ENCODE results near the gene TRIM44.
"Not testable (repeated sequence)": the region's sequence is repeated elsewhere in the genome, so short reads cannot be mapped to it uniquely, and the experiment has no call there.

Gene TRIM44

DNA sequence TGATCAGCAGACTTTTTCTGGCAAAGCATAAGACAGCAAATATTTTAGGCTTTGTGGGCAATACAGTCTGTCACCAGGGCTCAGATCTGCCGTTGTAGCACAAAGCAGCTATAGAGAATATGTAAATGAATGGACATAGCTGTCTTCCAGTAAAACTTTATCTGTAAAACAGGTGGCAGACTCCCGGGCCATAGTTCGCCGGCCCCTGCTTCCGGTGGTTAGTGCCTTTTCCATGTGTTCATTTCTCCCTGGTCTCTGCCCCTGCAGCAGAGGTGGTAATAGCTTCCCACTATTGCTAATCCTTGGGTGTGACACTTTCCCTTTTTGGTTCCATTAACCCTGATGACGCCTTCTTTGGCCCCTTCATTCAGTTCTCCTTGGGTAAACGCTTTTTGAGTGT, 187.6 kb downstream of the TRIM44 start:
- no peak for DNase-seq (ENCODE audit: low read depth in 2 of 2, low spot score in 1 of 2)

DNA sequence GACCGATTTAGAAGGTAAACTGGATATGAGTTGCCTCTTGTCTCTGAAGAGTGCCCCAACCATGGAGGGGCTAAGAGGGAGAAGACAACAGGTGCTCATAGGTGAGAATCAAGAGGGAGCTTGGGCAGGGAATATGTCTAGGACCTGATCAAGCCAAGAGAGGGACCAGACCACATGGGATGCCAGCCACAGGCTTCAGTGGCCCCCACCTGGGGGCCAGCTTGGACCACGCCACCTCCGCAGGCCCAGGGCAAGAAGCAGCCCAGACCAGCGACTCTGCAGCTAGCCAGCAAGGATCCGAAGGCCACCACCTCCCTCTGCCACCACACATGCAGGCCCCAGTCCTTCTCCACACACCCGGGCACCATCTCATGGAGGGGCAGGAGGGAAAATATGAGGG, 188.8 kb downstream of the TRIM44 start:
- DNase-seq (ENCODE audit: low read depth in 2 of 2, low spot score in 1 of 2) = no peak

DNA sequence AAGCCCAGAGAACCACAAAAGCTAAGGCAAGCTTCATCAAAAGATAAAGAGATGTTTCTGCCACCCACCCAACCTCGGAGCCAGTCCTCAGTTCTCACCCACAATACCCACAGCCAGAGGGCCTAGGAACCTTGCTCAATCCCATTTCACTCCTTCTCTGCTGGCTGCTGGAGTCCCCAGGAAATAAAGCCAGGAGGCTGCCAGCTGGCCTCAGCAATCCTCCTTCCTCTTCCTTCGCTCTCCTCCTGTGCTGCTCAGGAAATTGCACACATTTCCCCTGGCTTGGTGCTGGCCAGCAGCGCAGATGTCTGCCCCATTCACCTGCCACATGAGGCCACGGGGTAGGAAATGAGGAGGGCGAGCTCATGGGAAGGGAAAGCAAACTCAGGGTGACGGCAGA, 189.5 kb downstream of the TRIM44 start:
- DNase-seq (ENCODE audit: low read depth in 2 of 2, low spot score in 1 of 2) = no peak

DNA sequence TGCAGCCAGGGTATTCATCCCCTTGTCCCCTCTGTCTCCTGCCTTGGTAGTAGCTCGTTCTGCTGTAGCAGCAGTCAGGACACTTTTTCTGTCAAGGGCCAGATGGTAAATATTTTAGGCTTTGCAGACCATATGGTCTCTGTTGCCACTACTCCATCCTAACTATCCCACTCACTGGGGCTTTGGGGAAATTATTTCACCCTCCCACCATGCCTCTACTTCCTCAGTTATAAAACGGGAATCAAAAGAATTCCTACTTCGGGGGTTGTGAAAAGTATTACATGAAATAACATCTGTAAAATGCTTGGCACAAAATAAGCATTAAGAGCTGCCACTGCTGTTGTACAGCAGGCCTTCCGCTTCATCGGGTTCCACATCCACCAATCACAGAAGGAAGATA, 191.4 kb downstream of the TRIM44 start:
- no peak for DNase-seq (ENCODE audit: low read depth in 2 of 2, low spot score in 1 of 2)

DNA sequence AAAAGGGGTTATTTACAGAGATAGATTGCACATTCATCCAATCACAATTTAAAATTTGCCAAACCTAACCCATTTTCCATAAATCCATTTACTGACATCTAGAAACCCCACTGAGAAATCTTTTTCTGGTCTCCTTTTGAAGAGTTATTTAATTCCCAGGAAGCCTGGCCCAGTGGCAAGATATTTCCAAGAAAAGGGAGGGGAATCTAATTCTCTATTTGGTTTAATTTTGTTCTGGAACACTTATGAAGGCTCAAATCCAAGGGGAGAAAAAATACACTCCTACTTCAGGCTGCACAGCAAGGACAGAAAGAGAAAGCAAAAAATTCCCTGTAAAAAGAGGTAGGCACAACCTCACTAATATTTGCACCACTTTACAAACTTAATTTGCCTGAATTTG, 193.1 kb downstream of the TRIM44 start:
- DNase-seq (ENCODE audit: low read depth in 2 of 2, low spot score in 1 of 2) = no peak

DNA sequence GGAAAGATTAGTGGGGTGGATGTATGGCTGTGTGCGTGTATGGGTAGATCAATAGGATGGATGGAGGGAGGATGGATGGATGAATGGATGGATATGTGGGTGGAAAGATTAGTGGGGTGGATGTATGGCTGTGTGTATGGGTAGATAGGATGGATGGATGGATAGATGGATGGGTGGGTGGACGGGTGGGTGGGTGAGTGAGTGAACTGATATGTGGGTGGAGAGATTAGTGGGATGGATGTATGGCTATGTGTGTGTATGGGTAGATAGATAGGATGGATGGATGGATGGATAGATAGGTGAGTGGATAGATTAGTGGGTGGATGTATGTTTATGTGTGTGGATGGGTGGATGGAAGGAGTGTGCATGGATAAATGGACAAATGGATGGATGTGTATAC, 193.7 kb downstream of the TRIM44 start:
- no peak for DNase-seq (ENCODE audit: low read depth in 2 of 2, low spot score in 1 of 2)

DNA sequence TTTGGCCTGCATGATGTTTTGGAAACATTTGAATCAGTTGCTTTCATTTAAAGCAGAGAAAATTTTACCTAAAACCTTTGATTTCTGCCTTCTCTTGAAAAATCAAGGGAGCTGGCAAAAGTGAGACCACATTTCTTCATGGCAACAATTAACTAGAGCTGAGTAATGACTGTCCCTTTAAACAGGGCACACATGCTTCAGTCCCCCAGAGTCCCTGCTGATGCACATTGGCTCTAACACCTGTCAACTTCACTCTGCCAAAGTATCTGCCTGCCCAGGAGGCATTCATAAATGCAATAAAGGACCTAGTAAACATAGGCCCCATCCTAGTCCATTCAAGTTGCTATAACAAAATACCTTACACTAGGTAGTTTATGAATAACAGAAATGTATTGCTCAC, 194.2 kb downstream of the TRIM44 start:
- DNase-seq (ENCODE audit: low read depth in 2 of 2, low spot score in 1 of 2) = no peak

DNA sequence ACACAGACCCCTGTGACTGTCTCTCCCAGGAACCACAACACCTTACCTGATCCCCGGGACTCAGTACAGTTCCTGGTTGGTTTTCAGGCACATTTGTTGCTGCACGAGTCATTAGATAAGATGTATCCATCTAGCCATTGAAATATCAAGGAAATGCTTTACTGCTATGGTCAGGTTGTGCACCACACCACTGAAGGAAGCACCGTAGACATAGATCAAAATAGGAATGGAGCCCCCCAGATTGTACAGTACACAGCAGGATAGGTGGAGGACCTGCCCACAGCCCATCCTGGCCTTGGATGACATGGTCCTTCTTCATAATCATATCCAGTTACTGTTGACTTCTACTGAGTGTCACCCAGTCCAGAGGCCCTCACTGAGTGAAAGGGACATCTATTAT, 195.3 kb downstream of the TRIM44 start:
- no peak for DNase-seq (ENCODE audit: low read depth in 2 of 2, low spot score in 1 of 2)

DNA sequence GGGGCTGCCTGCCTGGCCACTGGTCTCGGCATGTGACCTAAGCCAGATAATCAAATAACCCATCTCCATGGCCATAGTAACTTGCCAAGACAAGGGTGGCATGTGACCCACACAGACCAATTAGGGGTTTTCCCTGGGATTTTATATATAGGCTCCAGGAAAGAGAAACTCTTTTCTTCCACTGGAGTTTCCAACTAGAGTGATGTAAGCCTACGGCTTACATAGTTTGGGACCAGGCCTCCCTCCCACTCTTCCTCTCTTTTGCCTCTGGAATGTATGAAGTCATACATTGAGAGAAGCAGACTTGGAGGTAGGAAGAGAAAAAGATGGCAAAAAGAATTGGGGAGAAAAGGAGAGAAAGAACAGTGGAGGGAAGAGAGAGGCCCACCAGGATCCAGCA, 196.7 kb downstream of the TRIM44 start:
- no peak for DNase-seq (ENCODE audit: low read depth in 2 of 2, low spot score in 1 of 2)

DNA sequence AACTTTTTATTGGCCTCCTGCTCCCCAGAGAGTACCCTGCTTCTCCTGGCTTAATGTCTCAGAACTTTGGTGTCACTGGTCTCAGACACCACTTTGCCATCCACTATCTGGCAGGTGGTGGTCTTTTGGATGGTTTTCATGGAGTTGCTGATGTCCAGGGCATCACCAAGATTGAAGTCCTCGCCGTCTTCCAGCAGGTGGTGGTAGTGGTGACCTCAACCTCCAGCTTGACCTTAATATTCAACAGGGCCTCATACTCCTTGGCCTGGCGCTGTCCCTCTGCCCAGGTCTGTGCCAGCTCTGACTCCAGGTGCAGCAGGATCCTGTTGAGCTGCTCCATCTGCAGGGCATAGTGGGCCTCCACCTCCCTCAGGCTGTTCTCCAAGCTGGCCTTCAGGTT, 197.6 kb downstream of the TRIM44 start:
- not testable (repeated sequence) for DNase-seq (ENCODE audit: low read depth in 2 of 2, low spot score in 1 of 2)

DNA sequence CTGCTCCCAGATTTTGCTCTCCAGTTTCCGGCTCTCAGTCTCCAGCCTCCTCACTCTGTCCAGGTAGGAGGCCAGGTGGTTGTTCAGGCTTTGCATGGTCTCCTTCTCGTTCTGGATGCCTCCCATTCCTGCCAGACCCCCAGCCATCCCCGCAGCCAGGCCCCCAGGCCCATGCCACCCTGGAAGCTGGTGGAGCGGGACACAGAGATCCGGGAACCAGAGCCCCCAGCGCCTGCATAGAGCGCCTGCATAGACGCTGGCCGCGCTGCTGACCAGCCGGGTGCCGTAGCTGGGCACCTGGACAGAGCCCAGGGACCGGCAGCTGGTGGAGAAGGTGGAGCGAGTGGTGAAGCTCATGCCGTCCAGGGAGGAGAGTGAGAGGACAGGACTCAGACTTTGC, 198.6 kb downstream of the TRIM44 start:
- no peak for DNase-seq (ENCODE audit: low read depth in 2 of 2, low spot score in 1 of 2)

DNA sequence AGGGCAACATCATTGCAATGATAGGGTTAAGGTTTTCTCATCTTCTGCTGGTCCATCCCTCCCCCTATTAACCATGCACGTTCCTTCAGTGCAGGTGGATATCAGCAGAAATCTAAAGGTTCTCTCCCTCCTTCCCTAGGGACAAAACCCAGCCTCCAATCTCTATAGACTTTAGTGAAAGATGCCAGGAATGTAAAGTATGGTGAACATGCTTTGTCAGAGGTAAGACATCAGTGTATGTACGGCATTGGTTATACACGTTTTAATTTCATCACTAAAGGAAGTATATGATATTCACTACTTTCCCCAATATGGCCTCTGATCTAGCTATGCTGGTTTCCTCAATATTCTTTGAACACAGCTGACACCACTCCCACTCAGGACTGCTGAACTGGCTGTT, 200.1 kb downstream of the TRIM44 start:
- no peak for DNase-seq (ENCODE audit: low read depth in 2 of 2, low spot score in 1 of 2)

DNA sequence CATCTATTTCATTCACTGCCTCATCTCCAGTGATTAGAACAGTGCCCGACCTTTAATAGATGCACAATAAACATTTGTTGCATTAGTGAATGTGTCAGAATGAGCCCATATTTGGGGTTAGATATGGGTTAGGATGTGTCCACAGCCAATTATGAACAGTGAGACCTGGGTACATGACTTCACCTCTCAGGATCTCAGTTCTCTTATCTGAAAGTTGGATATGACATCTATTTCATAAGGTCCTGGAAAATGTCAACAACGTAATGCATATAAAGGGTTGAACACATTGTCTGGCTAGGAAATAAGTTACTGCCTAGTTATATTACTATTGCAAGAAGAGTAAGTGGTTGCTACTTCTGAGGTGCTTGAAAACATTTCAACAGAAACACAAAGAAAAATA, 201.6 kb downstream of the TRIM44 start:
- DNase-seq (ENCODE audit: low read depth in 2 of 2, low spot score in 1 of 2) = no peak

DNA sequence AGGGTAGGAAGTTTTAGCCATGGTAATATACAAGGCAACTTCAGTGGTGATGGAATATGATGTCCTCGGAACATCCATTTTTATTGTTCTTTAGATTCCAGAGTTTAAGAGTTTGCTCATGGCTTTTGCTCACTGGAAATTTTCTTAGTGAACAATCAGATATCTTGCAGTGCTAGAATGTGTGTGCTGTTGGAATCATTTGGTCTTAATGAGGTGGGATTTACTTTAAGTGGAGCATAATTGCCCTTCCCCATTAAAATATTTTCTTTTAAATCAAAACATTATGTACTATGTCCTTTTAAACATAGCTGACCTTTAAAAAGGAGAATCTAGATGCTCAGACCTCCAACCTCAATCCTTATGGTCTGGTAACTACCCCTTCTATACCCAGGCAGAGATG, 204.0 kb downstream of the TRIM44 start:
- no peak for DNase-seq (ENCODE audit: low read depth in 2 of 2, low spot score in 1 of 2)

All from stimulated activated CD8-positive, alpha-beta memory T cell treated with anti-CD3 and anti-CD28 coated beads, Interleukin-4, amount 100 ng/mL, for 1 hour (primary cell).